Loucy (cell line): ENCODE data around the gene DHX57.

Experiments
- H2AFZ ChIP-seq: fragments of 200-600 bp; sonication (generic); 2 replicates; pipeline ENCODE4 v1.6.0; 2016; ENCODE audit warnings: antibody characterized with exemption, mild to moderate bottlenecking, low read length, moderate library complexity
- H3F3A ChIP-seq: fragments of 200-600 bp; 2 replicates; pipeline ENCODE4 v1.6.0; 2016; ENCODE audit warnings: antibody characterized with exemption, low read depth, mild to moderate bottlenecking
- H3K27me3 ChIP-seq: fragments of 200-600 bp; sonication (generic); 2 replicates; pipeline ENCODE4 v1.6.1; 2014; ENCODE audit warnings: low read length, mild to moderate bottlenecking; ENCODE audit not compliant: insufficient read depth, poor library complexity, severe bottlenecking
- H3K36me3 ChIP-seq: fragments of 200-600 bp; sonication (generic); 2 replicates; pipeline ENCODE4 v1.6.1; 2016; ENCODE audit warnings: low read length; ENCODE audit not compliant: insufficient read depth
- H3K4me1 ChIP-seq: fragments of 200-600 bp; sonication (generic); 2 replicates; pipeline ENCODE4 v1.5.1; 2014; ENCODE audit warnings: low read length, mild to moderate bottlenecking; ENCODE audit not compliant: insufficient read depth, poor library complexity, severe bottlenecking
- H3K4me2 ChIP-seq: fragments of 200-600 bp; sonication (generic); 2 replicates; pipeline ENCODE4 v1.6.0; 2014; ENCODE audit warnings: antibody characterized with exemption, low read length, low read depth, mild to moderate bottlenecking; ENCODE audit not compliant: poor library complexity, severe bottlenecking
- H3K4me3 ChIP-seq: fragments of 200-600 bp; sonication (generic); 2 replicates; pipeline ENCODE4 v1.5.1; 2014; ENCODE audit warnings: low read length, mild to moderate bottlenecking, mixed read lengths; ENCODE audit not compliant: poor library complexity, severe bottlenecking
- H3K79me2 ChIP-seq: fragments of 200-600 bp; sonication (generic); 2 replicates; pipeline ENCODE4 v1.6.1; 2014; ENCODE audit warnings: low read length; ENCODE audit not compliant: insufficient read depth
- H3K9ac ChIP-seq: fragments of 200-600 bp; sonication (generic); 2 replicates; pipeline ENCODE4 v1.6.0; 2014; ENCODE audit warnings: mild to moderate bottlenecking, low read depth, low read length, moderate library complexity; ENCODE audit not compliant: poor library complexity, severe bottlenecking
- H3K9me2 ChIP-seq: fragments of 200-600 bp; sonication (generic); replicated peaks from 2 replicates; pipeline ENCODE4 v1.6.1; 2016; ENCODE audit warnings: low read depth, low read length, mixed read lengths
- H3K9me3 ChIP-seq: fragments of 200-600 bp; sonication (generic); 2 replicates; pipeline ENCODE4 v1.6.1; 2014; ENCODE audit warnings: mild to moderate bottlenecking, antibody characterized with exemption, low read length, low read depth; ENCODE audit not compliant: insufficient read depth
- H4K20me1 ChIP-seq: fragments of 200-600 bp; sonication (generic); 2 replicates; pipeline ENCODE4 v1.6.0; 2014; ENCODE audit warnings: antibody characterized with exemption, low read length, mild to moderate bottlenecking; ENCODE audit not compliant: insufficient read depth, poor library complexity, severe bottlenecking
- EZH2phosphoT487 ChIP-seq: fragments of 200-600 bp; IDR thresholded peaks from 2 replicates; pipeline ENCODE4 v1.6.1; 2018; ENCODE audit warnings: antibody characterized with exemption, mild to moderate bottlenecking, moderate library complexity, borderline replicate concordance
- TF ChIP-seq, protein P1 (sequence below): fragments of 200-600 bp; sonication (generic); conservative IDR thresholded peaks from 2 replicates; pipeline ENCODE4 v1.5.1; 2014; ENCODE audit warnings: mild to moderate bottlenecking, antibody characterized with exemption, low read length

DHX57 gene

DNA sequence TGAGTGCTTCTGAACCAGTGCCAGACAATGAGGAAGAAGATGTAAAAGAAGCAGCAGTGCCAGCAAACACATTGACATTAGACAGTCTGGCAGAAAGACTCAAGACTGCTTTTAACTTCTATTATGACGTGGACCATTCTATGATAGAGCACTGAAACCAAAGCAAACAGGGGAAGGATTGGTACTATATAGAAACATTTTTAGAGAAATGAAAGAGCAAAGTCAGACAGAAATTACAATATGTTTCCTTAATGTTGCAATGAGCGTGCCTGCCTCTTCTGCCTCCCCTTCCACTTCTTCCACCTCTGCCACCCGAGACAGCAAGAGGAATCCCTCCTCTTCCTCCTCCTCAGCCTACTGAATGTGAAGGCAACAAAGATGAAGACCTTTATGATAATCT is 39.7 kb downstream of the DHX57 start:
- peaks cover 16% of the 10 kb centered on the region; the same call in 1 of the 2 replicates for H3K36me3 ChIP-seq
- H3K4me2 ChIP-seq = no peak overlapping the region

DNA sequence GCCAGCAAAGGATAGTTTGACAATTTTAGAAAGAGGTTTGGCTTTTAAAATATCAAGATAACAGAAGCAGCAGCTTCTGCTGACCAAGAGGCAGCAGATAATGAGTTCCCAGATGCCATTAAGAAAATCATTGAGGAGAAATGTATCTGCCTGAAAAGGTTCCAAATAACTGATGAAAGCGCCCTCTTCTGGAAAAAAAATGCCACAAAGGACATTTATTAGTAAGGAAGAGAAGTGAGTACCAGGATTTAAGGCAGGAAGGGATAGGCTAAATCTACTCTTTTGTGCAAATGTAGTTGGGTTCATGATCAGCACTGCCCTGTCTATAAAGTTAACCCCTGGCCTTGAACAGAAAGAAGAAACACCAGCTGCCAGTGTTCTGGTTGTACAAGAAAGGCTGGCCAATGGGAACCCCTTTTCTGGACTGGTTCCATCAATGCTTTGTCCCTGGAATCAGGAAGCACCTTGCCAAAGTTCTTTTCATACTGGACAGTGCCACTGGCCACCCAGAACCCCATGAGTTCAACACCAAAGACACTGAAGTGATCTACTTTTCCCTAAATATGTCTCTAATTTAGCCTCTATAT is 40.6 kb downstream of the DHX57 start:
- TF ChIP-seq EZH2phosphoT487 = no peak
- TF ChIP-seq, protein P1, sequence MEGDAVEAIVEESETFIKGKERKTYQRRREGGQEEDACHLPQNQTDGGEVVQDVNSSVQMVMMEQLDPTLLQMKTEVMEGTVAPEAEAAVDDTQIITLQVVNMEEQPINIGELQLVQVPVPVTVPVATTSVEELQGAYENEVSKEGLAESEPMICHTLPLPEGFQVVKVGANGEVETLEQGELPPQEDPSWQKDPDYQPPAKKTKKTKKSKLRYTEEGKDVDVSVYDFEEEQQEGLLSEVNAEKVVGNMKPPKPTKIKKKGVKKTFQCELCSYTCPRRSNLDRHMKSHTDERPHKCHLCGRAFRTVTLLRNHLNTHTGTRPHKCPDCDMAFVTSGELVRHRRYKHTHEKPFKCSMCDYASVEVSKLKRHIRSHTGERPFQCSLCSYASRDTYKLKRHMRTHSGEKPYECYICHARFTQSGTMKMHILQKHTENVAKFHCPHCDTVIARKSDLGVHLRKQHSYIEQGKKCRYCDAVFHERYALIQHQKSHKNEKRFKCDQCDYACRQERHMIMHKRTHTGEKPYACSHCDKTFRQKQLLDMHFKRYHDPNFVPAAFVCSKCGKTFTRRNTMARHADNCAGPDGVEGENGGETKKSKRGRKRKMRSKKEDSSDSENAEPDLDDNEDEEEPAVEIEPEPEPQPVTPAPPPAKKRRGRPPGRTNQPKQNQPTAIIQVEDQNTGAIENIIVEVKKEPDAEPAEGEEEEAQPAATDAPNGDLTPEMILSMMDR = peak; percentile 68
- H3K4me1 ChIP-seq = no peaks in the 10 kb centered on the region
- H3F3A ChIP-seq = no peaks in the 10 kb centered on the region
- no peaks in the 10 kb centered on the region for H3K79me2 ChIP-seq
- peaks cover 16% of the 10 kb centered on the region; the same call in 1 of the 2 replicates for H3K36me3 ChIP-seq
- no peaks in the 10 kb centered on the region for H3K27me3 ChIP-seq
- no peak overlapping the region for H2AFZ ChIP-seq
- H3K4me3 ChIP-seq = no peak overlapping the region
- H3K9ac ChIP-seq = no peak overlapping the region
- no peaks in the 10 kb centered on the region for H3K9me3 ChIP-seq
- H3K9me2 ChIP-seq = no peaks in the 10 kb centered on the region
- no peaks in the 10 kb centered on the region for H4K20me1 ChIP-seq
- no peak overlapping the region for H3K4me2 ChIP-seq

More for the DNA sequence above, 39.7 kb downstream of the DHX57 start:
- TF ChIP-seq, protein P1 = no peak
- TF ChIP-seq EZH2phosphoT487 = no peak
- Histone ChIP-seq H3K79me2 (no peaks in the 10 kb centered on the region), H3K9ac (no peak overlapping the region), H3K4me1 (no peaks in the 10 kb centered on the region), H3K27me3 (no peaks in the 10 kb centered on the region), H4K20me1 (no peaks in the 10 kb centered on the region), H3K9me3 (no peaks in the 10 kb centered on the region), H3F3A (no peaks in the 10 kb centered on the region), H2AFZ (no peak overlapping the region), H3K4me3 (no peak overlapping the region), H3K9me2 (no peaks in the 10 kb centered on the region)

DNA sequence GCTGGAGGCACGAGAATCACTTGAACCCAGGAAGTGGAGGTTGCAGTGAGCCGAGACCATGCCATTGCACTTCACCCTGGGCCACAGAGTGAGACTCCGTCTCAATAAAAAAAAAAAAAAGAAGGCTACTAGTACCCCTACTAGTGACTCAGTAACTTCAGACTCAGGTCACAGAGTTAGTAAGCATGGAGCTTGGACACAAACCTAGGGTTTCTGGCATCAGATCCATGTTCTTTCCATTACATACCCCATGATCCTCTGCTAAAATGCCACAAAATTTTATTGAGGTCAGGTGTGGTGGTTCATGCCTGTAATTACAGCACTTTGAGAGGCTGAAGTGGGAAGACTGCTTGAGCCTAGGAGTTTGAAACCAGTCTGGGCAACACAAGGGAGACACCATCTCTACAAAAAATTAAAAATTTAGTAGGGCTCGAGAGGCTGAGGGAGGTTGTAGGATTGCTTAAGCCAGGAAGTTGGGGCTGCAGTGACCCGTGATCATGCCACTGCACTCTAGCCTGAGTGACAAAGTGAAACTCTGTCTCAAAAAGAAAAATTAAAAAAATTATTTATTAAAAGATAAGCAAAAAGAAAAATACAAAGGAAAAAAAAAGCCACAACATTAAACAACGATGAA is 45.1 kb downstream of the DHX57 start:
- Histone ChIP-seq H3K9ac (no peak overlapping the region), H2AFZ (no peak overlapping the region), H3K4me2 (no peak overlapping the region), H3K36me3 (peaks cover 20% of the 10 kb centered on the region; the same call in 1 of the 2 replicates), H3K4me1 (peaks cover 4% of the 10 kb centered on the region), H3F3A (no peaks in the 10 kb centered on the region), H3K4me3 (no peak overlapping the region), H3K79me2 (no peaks in the 10 kb centered on the region), H3K27me3 (no peaks in the 10 kb centered on the region), H3K9me2 (no peaks in the 10 kb centered on the region), H4K20me1 (no peaks in the 10 kb centered on the region), H3K9me3 (no peaks in the 10 kb centered on the region)
- TF ChIP-seq, protein P1 = no peak
- TF ChIP-seq EZH2phosphoT487 = no peak
